Motor neuron (in vitro differentiated cells): ENCODE measurements around the gene FHOD1. TPM values are rescaled to one million over a fixed set of nuclear protein-coding genes. Genes with fewer than 3 reads are reported as not detected.

ENCODE experiments used
- ATAC-seq, 8 experiments: fragments of 200-7000 bp; cut with Tn5 transposase; replicated peaks in 6 of 8; 2 replicates each; pipeline ENCODE4 v1.8.0; 2021; ENCODE audit warnings: mild to moderate bottlenecking in 8 of 8, moderate library complexity in 8 of 8
- H3K27ac ChIP-seq, 2 donors: fragments of 250-450 bp; sonication (Bioruptor Pico); 2 replicates each; pipeline ENCODE4 v1.9.0; 2021; ENCODE audit warnings: antibody characterized with exemption in 2 of 2, mild to moderate bottlenecking in 2 of 2, moderate library complexity in 1 of 2
- H3K4me1 ChIP-seq, 2 donors: fragments of 250-450 bp; sonication (Bioruptor Pico); replicated peaks in 1 of 2; 2 replicates each; pipeline ENCODE4 v1.6.1; 2021; ENCODE audit warnings: antibody characterized with exemption in 2 of 2, mild to moderate bottlenecking in 2 of 2, moderate library complexity in 1 of 2
- H3K4me3 ChIP-seq, 5 donors: fragments of 250-450 bp; sonication (Bioruptor Pico); 2 replicates each; pipeline ENCODE4 v1.9.0; 2021; ENCODE audit warnings: antibody characterized with exemption in 5 of 5, mild to moderate bottlenecking in 5 of 5, moderate library complexity in 4 of 5
- WGBS, 10 experiments: fragments of 450-650 bp; shearing (Covaris generic); methylation state at CpG; one replicate each; pipeline ENCODE4 v1.0.0; 2022; 5-methylcytosine and 5-hydroxymethylcytosine counted together
- in situ Hi-C, 9 experiments: fragments of 400-800 bp; cut with MboI; loops; one replicate each; pipeline ENCODE4 v1.15.0; 2021; ENCODE audit warnings: low sequenced_read_pairs in 9 of 9, low pct_unique_long_range_greater_than_20kb in 2 of 9; ENCODE audit not compliant: unreplicated experiment in 9 of 9
- total RNA-seq, 8 experiments: library from RNA; unstranded; fragments of 300-600 nt; gene quantifications; 2 replicates each; pipeline versions ENCODE4 v1.2.3 to v1.2.4, GENCODE V29; 2022

FHOD1 gene
- total RNA-seq, 8 experiments from 2014 or later = 5.5 to 26.8 (median 12.1) TPM

DNA sequence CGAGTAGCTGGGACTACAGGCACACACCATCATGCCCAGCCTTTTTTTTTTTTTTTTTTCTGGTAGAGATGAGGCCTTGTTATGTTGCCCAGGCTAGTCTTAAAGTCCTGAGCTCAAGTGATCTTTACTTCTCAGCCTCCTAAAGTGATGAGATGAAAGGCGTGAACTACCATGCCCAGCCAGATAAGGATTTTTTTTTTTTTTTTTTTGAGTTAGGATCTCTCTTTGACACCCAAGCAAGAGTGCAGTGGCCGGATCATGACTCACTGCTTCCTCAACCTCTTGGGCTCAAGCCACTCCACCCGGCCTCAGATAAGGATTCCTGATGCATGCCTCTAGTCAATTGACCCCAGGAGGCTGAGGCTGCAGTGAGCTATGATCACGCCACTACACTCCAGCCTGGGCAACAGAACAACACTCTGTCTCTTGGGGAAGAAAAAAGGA is 20.9 kb upstream of the FHOD1 start:
- in situ Hi-C loops = loop anchor here in 2 of 9 experiments (25.0 kb wide), 1 partner anchor 144 kb away; the partner anchor contains the start of gene ZDHHC1 (in 2 of the 2)
- peak in 2 of 8 experiments; percentile 98 for ATAC-seq
- Histone ChIP-seq H3K4me1 (no peaks in the 10 kb centered on the region), H3K27ac (no peak overlapping the region), H3K4me3 (no peak overlapping the region)
- 50 to 89% (median 82%) methylated on average over 2 to 5 of the region's 5 CpGs; no CpG with 5 or more reads in 3 of the 10 experiments for WGBS, 10 experiments

- in situ Hi-C loops = loop anchor here in 2 of 9 experiments (25.0 kb wide), 1 partner anchor 146 kb away; the partner anchor contains the start of gene ZDHHC1 (in 2 of the 2)
- ATAC-seq = no peak
- no peak overlapping the region for H3K4me3 ChIP-seq
- peaks cover 0 to 3% of the 10 kb centered on the region in 2 donors for H3K4me1 ChIP-seq
- 43 to 100% (median 65%) methylated on average over 2 to 8 of the region's 8 CpGs; no CpG with 5 or more reads in 3 of the 10 experiments for WGBS, 10 experiments
- H3K27ac ChIP-seq = no peak overlapping the region
Measured at GRCh38 chr16:67265834-67266233, 18.6 kb upstream of the FHOD1 start.

DNA sequence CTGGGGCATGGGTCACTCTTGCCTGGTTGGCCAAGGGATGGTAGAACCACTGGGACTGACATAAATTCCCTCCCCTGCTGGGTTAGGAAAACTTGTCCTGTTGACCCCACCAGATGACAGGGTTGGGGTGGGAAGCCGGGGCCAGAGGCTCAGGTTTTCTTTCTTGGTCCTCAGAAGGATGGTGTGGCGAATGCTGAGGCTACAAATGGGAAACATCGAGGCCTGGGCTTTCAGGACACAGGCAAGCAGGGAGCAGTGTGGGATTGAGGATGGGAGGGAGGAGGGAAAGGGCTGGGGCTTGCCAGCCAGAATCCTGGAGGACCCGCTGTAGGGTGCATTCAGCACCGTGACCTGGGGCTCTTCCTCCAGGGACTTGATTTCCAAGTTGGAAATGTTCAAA is 17.6 kb upstream of the FHOD1 start:
- in situ Hi-C loops = loop anchor here in 2 of 9 experiments (25.0 kb wide), 1 partner anchor 147 kb away; the partner anchor contains the start of gene ZDHHC1 (in 2 of the 2)
- Histone ChIP-seq H3K27ac (no peak overlapping the region), H3K4me3 (no peak overlapping the region), H3K4me1 (peaks cover 0 to 4% of the 10 kb centered on the region in 2 donors)
- no peak for ATAC-seq
- 83 to 100% (median 100%) methylated on average over 1 to 2 of the region's 5 CpGs; no CpG with 5 or more reads in 4 of the 10 experiments for WGBS, 10 experiments

- in situ Hi-C loops = loop anchor here in 2 of 9 experiments (25.0 kb wide), 1 partner anchor 148 kb away; the partner anchor contains the start of gene ZDHHC1 (in 2 of the 2)
- WGBS, 10 experiments = 77 to 95% (median 87%) methylated on average over 4 to 5 of the region's 9 CpGs; no CpG with 5 or more reads in 7 of the 10 experiments
- peak in 1 of 8 experiments; percentile 35 for ATAC-seq
Measured at GRCh38 chr16:67264277-67264676, 17.0 kb upstream of the FHOD1 start.

GRCh38 chr16:67263201-67263600 is 15.9 kb upstream of the FHOD1 start:
- Histone ChIP-seq H3K4me1 (peaks cover 0 to 4% of the 10 kb centered on the region in 2 donors), H3K4me3 (no peak overlapping the region), H3K27ac (no peak overlapping the region)
- in situ Hi-C loops = loop anchor here in 2 of 9 experiments (25.0 kb wide), 1 partner anchor 149 kb away; the partner anchor contains the start of gene ZDHHC1 (in 2 of the 2)
- no peak for ATAC-seq
- 55 to 100% (median 80%) methylated on average over 1 to 3 of the region's 3 CpGs; no CpG with 5 or more reads in 3 of the 10 experiments for WGBS, 10 experiments

More at GRCh38 chr16:67264277-67264676, 17.0 kb upstream of the FHOD1 start:
- H3K4me1 ChIP-seq = peaks cover 0 to 4% of the 10 kb centered on the region in 2 donors
- no peak overlapping the region for H3K27ac ChIP-seq
- H3K4me3 ChIP-seq = no peak overlapping the region

GRCh38 chr16:67260426-67261063 is 13.3 kb upstream of the FHOD1 start:
- in situ Hi-C loops = loop anchor here in 2 of 9 experiments (25.0 kb wide), 1 partner anchor 152 kb away; the partner anchor contains the start of gene ZDHHC1 (in 2 of the 2)
- 59 to 94% (median 67%) methylated on average over 1 to 4 of the region's 4 CpGs; no CpG with 5 or more reads in 1 of the 10 experiments for WGBS, 10 experiments
- H3K27ac ChIP-seq = no peak overlapping the region

DNA sequence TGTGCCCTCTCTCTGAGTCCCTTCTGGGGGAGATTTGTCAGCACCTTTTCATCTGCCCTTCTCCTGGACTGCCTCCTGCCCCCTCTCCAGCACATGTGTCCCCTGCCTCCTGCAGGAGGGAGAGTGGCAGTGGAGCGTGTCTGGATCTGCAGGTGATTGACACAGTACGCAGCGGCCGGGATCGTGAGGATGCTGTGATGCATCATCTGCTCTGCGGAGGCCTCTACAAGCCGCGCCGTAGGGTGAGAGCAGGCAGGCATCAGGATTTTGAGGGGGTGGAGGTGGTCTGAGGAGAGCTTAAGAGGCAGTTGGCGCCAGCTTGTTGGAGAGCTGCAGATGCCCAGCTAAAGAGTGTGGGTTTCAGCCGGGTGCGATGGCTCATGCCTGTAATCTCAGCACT is 12.4 kb upstream of the FHOD1 start:
- 80 to 100% (median 93%) methylated on average over 1 to 10 of the region's 12 CpGs; no CpG with 5 or more reads in 6 of the 10 experiments for WGBS, 10 experiments
- Histone ChIP-seq H3K4me3 (no peak overlapping the region), H3K27ac (no peak overlapping the region), H3K4me1 (peaks cover 0 to 4% of the 10 kb centered on the region in 2 donors)
- in situ Hi-C loops = loop anchor here in 2 of 9 experiments (25.0 kb wide), 1 partner anchor 153 kb away; the partner anchor contains the start of gene ZDHHC1 (in 2 of the 2)
- ATAC-seq = no peak

More at GRCh38 chr16:67260426-67261063, 13.3 kb upstream of the FHOD1 start:
- peaks cover 0 to 4% of the 10 kb centered on the region in 2 donors for H3K4me1 ChIP-seq
- peak; percentile 59 to 89 (median 78) for ATAC-seq
- no peak overlapping the region for H3K4me3 ChIP-seq

DNA sequence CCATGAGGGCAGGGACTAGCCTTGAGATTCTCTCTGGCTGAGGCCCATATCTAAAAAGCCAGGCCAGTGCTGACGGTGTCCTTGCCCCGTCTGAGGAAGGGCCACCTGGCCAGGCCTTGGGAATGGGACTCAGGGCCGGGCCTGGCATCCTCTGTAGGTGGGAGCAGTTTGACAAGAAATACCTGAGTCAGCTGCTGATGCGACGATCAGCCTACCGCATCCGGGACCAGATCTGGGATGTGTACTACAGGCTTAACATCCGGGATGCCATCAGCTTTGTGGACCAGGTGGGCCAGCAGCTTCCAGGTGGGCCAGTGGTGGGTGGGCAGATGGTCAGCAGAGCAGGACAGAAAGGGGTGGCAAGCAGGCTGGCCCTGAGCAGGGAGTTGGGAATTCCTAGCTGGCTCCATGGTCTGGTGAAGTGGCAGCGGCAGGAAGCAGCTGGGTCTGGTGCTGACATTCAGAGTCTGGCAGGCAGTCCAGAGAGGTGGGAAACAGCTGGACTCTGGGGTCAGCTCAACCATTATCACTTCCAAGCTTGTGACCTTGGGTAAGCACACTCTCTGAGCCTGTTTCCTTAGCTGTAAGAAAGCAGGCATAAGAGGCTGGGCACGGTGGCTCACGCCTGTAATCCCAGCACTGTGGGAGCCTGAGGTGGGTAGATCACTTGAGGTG is 11.0 kb upstream of the FHOD1 start:
- WGBS, 10 experiments = 40 to 100% (median 72%) methylated on average over 1 to 5 of the region's 11 CpGs; no CpG with 5 or more reads in 5 of the 10 experiments
- Histone ChIP-seq H3K27ac (no peak overlapping the region), H3K4me3 (no peak overlapping the region), H3K4me1 (peaks cover 0 to 4% of the 10 kb centered on the region in 2 donors)
- in situ Hi-C loops = loop anchor here in 2 of 9 experiments (25.0 kb wide), 1 partner anchor 154 kb away; the partner anchor contains the start of gene ZDHHC1 (in 2 of the 2)
- ATAC-seq = no peak

GRCh38 chr16:67257486-67258160 is 10.3 kb upstream of the FHOD1 start:
- no peak overlapping the region for H3K4me3 ChIP-seq
- 0 to 100% (median 73%) methylated on average over 1 to 3 of the region's 4 CpGs; no CpG with 5 or more reads in 3 of the 10 experiments for WGBS, 10 experiments
- peaks cover 0 to 4% of the 10 kb centered on the region in 2 donors for H3K4me1 ChIP-seq
- peak in 1 of 8 experiments; percentile 31 for ATAC-seq
- in situ Hi-C loops = loop anchor here in 2 of 9 experiments (25.0 kb wide), 1 partner anchor 155 kb away; the partner anchor contains the start of gene ZDHHC1 (in 2 of the 2)
- no peak overlapping the region for H3K27ac ChIP-seq

DNA sequence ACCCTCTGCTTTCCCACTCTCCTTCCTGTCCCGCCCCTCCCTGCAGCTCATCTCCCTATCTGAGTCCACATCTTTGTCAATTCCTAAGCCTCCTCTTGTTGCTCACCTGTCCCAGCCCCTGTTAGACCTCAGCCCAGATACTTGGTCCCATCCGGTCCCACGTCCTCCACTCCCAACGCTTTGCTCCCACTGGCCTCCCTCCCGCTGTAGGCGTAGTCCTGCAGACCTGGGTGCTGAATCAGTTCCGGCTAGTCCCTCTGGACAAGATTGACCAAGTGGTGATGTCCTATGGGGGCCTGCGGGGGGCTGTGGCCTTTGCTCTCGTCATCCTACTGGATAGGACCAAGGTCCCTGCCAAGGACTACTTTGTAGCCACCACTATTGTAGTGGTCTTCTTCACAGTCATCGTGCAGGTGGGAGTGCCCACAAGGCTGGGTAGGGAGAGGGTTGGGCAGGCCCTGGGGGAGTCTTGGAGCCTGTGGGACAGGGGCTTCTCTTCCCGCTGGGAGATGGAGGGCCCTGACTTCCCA is 9.5 kb upstream of the FHOD1 start:
- Histone ChIP-seq H3K27ac (no peak overlapping the region), H3K4me1 (peaks cover 0 to 4% of the 10 kb centered on the region in 2 donors), H3K4me3 (no peak overlapping the region)
- no peak for ATAC-seq
- in situ Hi-C loops = loop anchor here in 2 of 9 experiments (25.0 kb wide), 1 partner anchor 156 kb away; the partner anchor contains the start of gene ZDHHC1 (in 2 of the 2)
- WGBS, 10 experiments = 83 to 100% (median 94%) methylated on average over 1 to 3 of the region's 11 CpGs; no CpG with 5 or more reads in 6 of the 10 experiments

- 80 to 98% (median 91%) methylated on average over 1 to 10 of the region's 17 CpGs; no CpG with 5 or more reads in 4 of the 10 experiments for WGBS, 10 experiments
- ATAC-seq = no peak
- Histone ChIP-seq H3K27ac (no peak overlapping the region), H3K4me1 (no peaks in the 10 kb centered on the region), H3K4me3 (no peak overlapping the region)
- in situ Hi-C loops = loop anchor here in 2 of 9 experiments (25.0 kb wide), 1 partner anchor 157 kb away; the partner anchor contains the start of gene ZDHHC1 (in 2 of the 2)
Measured at GRCh38 chr16:67255553-67256221, 8.4 kb upstream of the FHOD1 start.
